ENCODE results near the gene TBC1D5. TPM values are rescaled to one million over a fixed set of nuclear protein-coding genes. Genes with fewer than 3 reads are reported as not detected.

Gene TBC1D5
- total RNA-seq, 1 donor from 2014 or later, result 74.6 TPM

DNA sequence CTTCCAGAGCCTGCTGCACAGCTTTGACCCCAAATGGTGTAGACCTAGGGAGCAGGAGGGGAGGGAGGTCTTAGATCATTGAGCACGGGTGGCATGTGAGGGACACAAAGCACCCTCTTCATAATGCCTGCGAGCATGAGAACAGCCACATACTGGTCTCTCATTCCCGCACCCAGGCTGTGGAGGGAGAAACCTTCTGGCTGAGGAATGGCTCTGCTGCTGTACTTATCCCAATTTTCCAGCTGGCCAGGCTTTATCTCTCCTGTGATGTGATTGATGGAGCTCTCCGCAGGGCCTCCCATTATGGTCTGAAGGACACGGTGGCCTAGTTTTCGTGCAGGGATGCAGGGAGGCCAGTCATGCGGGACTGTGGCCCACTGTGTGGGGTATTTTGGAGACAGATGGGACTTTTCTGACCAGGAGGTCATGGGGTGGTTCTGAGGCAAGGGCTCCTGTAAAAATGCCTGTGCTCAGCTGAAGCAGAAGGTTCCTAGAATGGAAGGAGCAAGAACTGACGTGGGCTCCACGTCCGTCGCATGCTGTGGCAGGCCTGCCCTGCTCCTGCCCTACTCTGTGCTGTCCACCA, 606.2 kb downstream of the TBC1D5 start:
- no peaks in the 10 kb centered on the region for H3K4me1 ChIP-seq
- ATAC-seq, result peak; percentile 16
- H3K36me3 ChIP-seq, result no peaks in the 10 kb centered on the region
- H3K9me3 ChIP-seq, result no peaks in the 10 kb centered on the region
- no peak for DNase-seq
- intact Hi-C loops (cut with DNase I), result no loop called here
- H3K27me3 ChIP-seq, result no peaks in the 10 kb centered on the region
- H3K4me3 ChIP-seq, result no peak overlapping the region
- TF ChIP-seq, protein P1, sequence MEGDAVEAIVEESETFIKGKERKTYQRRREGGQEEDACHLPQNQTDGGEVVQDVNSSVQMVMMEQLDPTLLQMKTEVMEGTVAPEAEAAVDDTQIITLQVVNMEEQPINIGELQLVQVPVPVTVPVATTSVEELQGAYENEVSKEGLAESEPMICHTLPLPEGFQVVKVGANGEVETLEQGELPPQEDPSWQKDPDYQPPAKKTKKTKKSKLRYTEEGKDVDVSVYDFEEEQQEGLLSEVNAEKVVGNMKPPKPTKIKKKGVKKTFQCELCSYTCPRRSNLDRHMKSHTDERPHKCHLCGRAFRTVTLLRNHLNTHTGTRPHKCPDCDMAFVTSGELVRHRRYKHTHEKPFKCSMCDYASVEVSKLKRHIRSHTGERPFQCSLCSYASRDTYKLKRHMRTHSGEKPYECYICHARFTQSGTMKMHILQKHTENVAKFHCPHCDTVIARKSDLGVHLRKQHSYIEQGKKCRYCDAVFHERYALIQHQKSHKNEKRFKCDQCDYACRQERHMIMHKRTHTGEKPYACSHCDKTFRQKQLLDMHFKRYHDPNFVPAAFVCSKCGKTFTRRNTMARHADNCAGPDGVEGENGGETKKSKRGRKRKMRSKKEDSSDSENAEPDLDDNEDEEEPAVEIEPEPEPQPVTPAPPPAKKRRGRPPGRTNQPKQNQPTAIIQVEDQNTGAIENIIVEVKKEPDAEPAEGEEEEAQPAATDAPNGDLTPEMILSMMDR (IDR thresholded peaks at IDR 0.05), result no peak
- no peak overlapping the region for H3K27ac ChIP-seq

DNA sequence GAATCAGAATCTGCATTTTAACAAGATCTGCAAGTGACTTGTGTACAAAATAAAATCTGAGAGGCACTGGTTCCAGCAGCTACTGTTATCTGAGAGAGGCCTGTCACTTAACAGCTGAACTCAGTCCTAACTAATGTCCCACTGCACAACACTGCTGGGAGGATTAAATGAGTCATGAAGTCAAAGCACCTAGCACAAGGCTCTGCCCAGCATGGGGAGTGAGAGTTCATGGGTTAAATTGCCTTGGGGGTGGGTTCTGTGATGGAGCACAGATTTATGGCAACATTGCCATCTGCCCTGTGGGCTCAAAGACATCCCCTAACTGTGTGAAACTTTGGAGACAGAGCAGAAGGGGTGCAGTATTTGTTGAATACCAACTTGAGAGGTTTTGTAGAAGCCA, 606.7 kb downstream of the TBC1D5 start:
- intact Hi-C loops (cut with DNase I), result no loop called here

DNA sequence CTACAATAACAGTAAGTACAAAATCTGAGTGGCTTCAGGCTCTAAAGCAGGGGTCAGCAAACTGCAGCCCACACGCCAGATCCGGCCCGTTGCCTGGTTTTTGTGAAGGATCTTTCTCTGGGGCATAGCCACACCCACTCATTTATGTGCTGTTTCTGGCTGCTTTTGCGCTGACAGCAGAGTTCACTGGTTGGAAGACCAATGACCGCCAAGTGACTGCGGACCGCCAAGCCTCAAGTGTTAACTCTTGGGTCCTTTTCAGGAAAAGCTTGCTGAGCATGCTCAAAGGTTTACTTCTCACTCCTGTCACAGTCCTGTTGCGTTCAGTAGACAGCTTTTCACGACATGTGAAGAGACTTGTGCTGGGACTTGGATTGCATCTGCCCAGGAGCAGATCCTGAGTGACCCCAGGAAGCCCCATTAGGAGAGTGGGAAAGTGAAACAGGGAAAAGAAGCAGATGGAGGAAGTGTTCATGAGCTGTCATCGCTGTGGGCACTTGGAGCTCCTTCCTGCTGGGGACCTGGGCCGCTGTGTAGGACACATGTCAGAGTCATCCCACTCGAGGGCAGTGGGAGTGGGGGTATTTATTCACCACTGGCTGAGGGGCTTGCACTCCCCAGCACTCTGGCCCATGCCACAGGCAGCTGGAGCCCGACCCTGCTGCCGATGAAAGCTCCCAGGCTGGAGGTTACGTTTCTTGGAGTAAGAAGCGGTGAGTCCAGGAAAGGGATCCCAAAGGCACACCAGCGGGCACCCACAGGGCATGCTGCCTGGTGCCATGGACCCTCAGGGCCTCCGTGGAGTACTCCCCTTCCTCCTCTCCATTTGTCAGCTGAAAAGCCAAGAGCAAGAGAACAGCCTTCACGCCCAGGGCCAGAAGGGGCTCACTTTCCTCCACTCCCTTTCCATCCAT, 608.5 kb downstream of the TBC1D5 start:
- ATAC-seq (no peak), DNase-seq (no peak)
- no peaks in the 10 kb centered on the region for H3K27me3 ChIP-seq
- no peaks in the 10 kb centered on the region for H3K4me1 ChIP-seq
- H3K4me3 ChIP-seq, result no peak overlapping the region
- intact Hi-C loops (cut with DNase I), result no loop called here
- no peaks in the 10 kb centered on the region for H3K9me3 ChIP-seq
- no peaks in the 10 kb centered on the region for H3K36me3 ChIP-seq
- H3K27ac ChIP-seq, result no peak overlapping the region
- TF ChIP-seq, protein P1 (IDR thresholded peaks at IDR 0.05), result no peak

More for the DNA sequence above, 606.7 kb downstream of the TBC1D5 start:
- Histone ChIP-seq H3K4me1 (no peaks in the 10 kb centered on the region), H3K27ac (no peak overlapping the region), H3K27me3 (no peaks in the 10 kb centered on the region), H3K9me3 (no peaks in the 10 kb centered on the region), H3K36me3 (no peaks in the 10 kb centered on the region), H3K4me3 (no peak overlapping the region)
- DNase-seq (no peak), ATAC-seq (no peak)
- TF ChIP-seq, protein P1 (IDR thresholded peaks at IDR 0.05), result no peak

DNA sequence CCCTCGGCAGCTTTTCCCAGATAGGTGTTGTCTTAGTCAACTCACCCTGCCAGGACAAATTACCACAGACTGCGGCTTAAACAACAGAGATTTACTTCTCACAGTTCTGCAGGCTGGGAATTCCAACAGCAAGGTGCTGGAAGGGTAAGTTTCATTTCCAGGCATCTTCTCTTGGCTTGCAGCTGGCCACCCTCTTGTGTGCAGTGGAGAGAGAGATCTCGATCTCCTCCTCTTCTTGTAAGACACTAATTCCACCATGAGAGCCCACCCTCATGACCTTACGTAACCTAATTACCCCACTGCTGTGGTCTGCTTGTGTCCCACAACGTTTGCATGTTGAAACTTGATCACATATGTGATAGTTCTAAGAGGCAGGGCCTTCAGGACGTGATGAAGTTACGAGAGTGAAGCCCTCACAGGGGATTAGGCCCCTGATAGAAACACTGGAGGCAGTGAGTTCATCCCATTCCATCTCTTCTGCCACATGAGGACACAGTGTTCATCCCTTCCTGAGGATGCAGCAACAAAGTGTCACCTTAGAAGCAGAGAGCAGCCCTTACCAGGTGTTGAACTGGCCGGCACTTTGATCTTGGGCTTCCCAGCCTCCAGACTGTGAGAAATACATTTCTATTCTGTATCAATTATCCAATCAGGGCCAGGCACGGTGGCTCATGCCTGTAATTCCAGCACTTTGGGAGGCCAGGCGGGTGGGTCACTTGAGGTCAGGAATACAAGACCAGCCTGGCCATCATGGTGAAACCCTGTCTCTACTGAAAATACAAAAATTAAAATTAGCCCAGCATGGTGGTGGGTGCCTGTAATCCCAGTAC, 609.9 kb downstream of the TBC1D5 start:
- Histone ChIP-seq H3K36me3 (no peaks in the 10 kb centered on the region), H3K4me1 (no peaks in the 10 kb centered on the region), H3K27ac (no peak overlapping the region), H3K27me3 (no peaks in the 10 kb centered on the region), H3K4me3 (no peak overlapping the region), H3K9me3 (no peaks in the 10 kb centered on the region)
- DNase-seq (no peak), ATAC-seq (no peak)
- TF ChIP-seq, protein P1 (IDR thresholded peaks at IDR 0.05), result no peak
- intact Hi-C loops (cut with DNase I), result no loop called here

DNA sequence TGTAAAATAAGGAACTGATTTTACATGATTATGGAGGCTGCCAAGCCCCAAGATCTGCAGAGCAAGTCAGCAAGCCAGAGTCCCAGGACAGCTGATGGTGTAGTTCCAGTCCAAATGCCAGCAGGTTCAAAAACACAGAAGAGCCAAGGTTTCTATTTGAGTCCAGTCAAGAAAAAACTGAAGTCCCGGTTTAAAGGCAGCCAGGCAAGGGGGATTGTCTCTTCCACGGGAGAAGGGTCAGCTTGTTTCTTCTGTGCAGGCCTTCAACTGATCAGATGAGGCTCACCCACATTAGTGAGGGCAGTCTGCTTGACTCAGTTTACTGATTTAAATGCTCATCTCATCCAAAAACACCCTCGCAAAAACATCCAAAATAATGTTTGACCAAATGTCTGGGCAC, 611.5 kb downstream of the TBC1D5 start:
- Histone ChIP-seq H3K27me3 (no peaks in the 10 kb centered on the region), H3K4me1 (no peaks in the 10 kb centered on the region), H3K4me3 (no peak overlapping the region), H3K9me3 (no peaks in the 10 kb centered on the region), H3K36me3 (no peaks in the 10 kb centered on the region), H3K27ac (no peak overlapping the region)
- ATAC-seq (no peak), DNase-seq (no peak)
- intact Hi-C loops (cut with DNase I), result no loop called here
- TF ChIP-seq, protein P1 (IDR thresholded peaks at IDR 0.05), result no peak
